Muscle of leg (tissue), 11 donors: ENCODE data around the gene CENPP. TPM values are rescaled to one million over a fixed set of nuclear protein-coding genes. Genes with fewer than 3 reads are reported as not detected.

ENCODE experiments used
- DNase-seq: peaks from one replicate; pipeline ENCODE4 v3.0.0; 2013
- H3K27ac ChIP-seq: one replicate; pipeline ENCODE4 v1.5.1; 2013; ENCODE audit warnings: mild to moderate bottlenecking, low read length, control low read depth
- H3K27me3 ChIP-seq: one replicate; pipeline ENCODE4 v1.6.1; 2013; ENCODE audit warnings: low read length; ENCODE audit not compliant: control insufficient read depth, insufficient read depth
- H3K36me3 ChIP-seq: one replicate; pipeline ENCODE4 v1.6.1; 2013; ENCODE audit warnings: low read length; ENCODE audit not compliant: control insufficient read depth, insufficient read depth
- H3K4me1 ChIP-seq: one replicate; pipeline ENCODE4 v1.6.1; 2013; ENCODE audit warnings: low read length; ENCODE audit not compliant: control insufficient read depth, insufficient read depth
- H3K4me3 ChIP-seq: one replicate; pipeline ENCODE4 v1.5.1; 2013; ENCODE audit warnings: low read length, control low read depth
- H3K9me3 ChIP-seq: replicated peaks from 2 replicates; pipeline ENCODE4 v1.6.1; 2013; ENCODE audit warnings: low read depth, low read length; ENCODE audit not compliant: control insufficient read depth
- WGBS: methylation state at CpG from one replicate; pipeline ENCODE4 v1.1.5; 2013; ENCODE audit warnings: missing lambda C conversion rate; ENCODE audit not compliant: insufficient coverage; 5-methylcytosine and 5-hydroxymethylcytosine counted together
- polyA plus RNA-seq, 8 donors: library from polyadenylated mRNA; unstranded; fragments of 120-200 nt; gene quantifications; one replicate each; pipeline versions ENCODE4 v1.2.1 to v1.2.3, GENCODE V29; 2013; ENCODE audit warnings: inconsistent platforms in 1 of 8, low replicate concordance in 1 of 8; ENCODE audit not compliant: insufficient read length in 8 of 8, insufficient read depth in 1 of 8
- total RNA-seq: library from RNA; stranded (reverse); fragments of 120-200 nt; gene quantifications from one replicate; pipeline ENCODE4 v1.2.4, GENCODE V29; 2013

CENPP gene
- total and polyA plus RNA-seq, 9 donors = 3.6 to 6.4 (median 5.5) TPM

- Histone ChIP-seq H3K9me3 (peaks cover 8% of the 10 kb centered on the region), H3K4me3 (no peak overlapping the region), H3K27ac (no peak overlapping the region), H3K36me3 (no peaks in the 10 kb centered on the region), H3K27me3 (no peaks in the 10 kb centered on the region), H3K4me1 (peaks cover 2% of the 10 kb centered on the region)
- WGBS = no CpG with 5 or more reads among the region's 2 CpGs
- DNase-seq = no peak
These were observed 201.6 kb downstream of the CENPP start for GRCh38 chr9:92527291-92527828.

GRCh38 chr9:92527832-92528521 is 202.2 kb downstream of the CENPP start:
- Histone ChIP-seq H3K27me3 (no peaks in the 10 kb centered on the region), H3K4me3 (no peak overlapping the region), H3K9me3 (peaks cover 8% of the 10 kb centered on the region), H3K27ac (peak overlapping the region; percentile 82), H3K36me3 (no peaks in the 10 kb centered on the region), H3K4me1 (peaks cover 2% of the 10 kb centered on the region)
- no peak for DNase-seq
- whole genome bisulfite sequencing = 55% methylated on average over 1 of the region's 4 CpGs

GRCh38 chr9:92528522-92528849 is 202.7 kb downstream of the CENPP start:
- H3K4me3 ChIP-seq = no peak overlapping the region
- no peaks in the 10 kb centered on the region for H3K36me3 ChIP-seq
- no peaks in the 10 kb centered on the region for H3K27me3 ChIP-seq
- peak; percentile 87 for DNase-seq
- peaks cover 8% of the 10 kb centered on the region for H3K9me3 ChIP-seq
- peaks cover 2% of the 10 kb centered on the region for H3K4me1 ChIP-seq
- peak overlapping the region; percentile 82 for H3K27ac ChIP-seq
- no CpG with 5 or more reads among the region's 1 CpG for WGBS

- no peak overlapping the region for H3K27ac ChIP-seq
- no peaks in the 10 kb centered on the region for H3K27me3 ChIP-seq
- H3K4me1 ChIP-seq = peaks cover 2% of the 10 kb centered on the region
- no peaks in the 10 kb centered on the region for H3K36me3 ChIP-seq
- no peak overlapping the region for H3K4me3 ChIP-seq
- peaks cover 8% of the 10 kb centered on the region for H3K9me3 ChIP-seq
- WGBS = no CpG with 5 or more reads among the region's 3 CpGs
- DNase-seq = no peak
These were observed 203.4 kb downstream of the CENPP start for GRCh38 chr9:92529124-92529523.

- Histone ChIP-seq H3K9me3 (peaks cover 8% of the 10 kb centered on the region), H3K4me1 (peaks cover 6% of the 10 kb centered on the region), H3K27ac (no peak overlapping the region), H3K27me3 (no peaks in the 10 kb centered on the region), H3K36me3 (no peaks in the 10 kb centered on the region), H3K4me3 (no peak overlapping the region)
- DNase-seq = no peak
These were observed 205.1 kb downstream of the CENPP start for GRCh38 chr9:92530893-92531292.

- WGBS = no CpG with 5 or more reads among the region's 3 CpGs
- H3K4me1 ChIP-seq = peaks cover 6% of the 10 kb centered on the region
- DNase-seq = no peak
- H3K9me3 ChIP-seq = peaks cover 8% of the 10 kb centered on the region
- peak overlapping the region; percentile 22 for H3K27ac ChIP-seq
- H3K36me3 ChIP-seq = no peaks in the 10 kb centered on the region
- no peak overlapping the region for H3K4me3 ChIP-seq
- H3K27me3 ChIP-seq = no peaks in the 10 kb centered on the region
These were observed 208.5 kb downstream of the CENPP start for GRCh38 chr9:92534204-92534603.

GRCh38 chr9:92534674-92535073 is 208.9 kb downstream of the CENPP start:
- H3K4me3 ChIP-seq = peak overlapping the region; percentile 9
- DNase-seq = peak; percentile 49

GRCh38 chr9:92535940-92536850 is 210.4 kb downstream of the CENPP start, which contains the start of gene ECM2:
TSS of gene ECM2 (minus strand) at chr9:92535990. CDS start at chr9:92522866, 13,124 bp downstream.
- WGBS = 88% methylated on average over 1 of the region's 7 CpGs
- peaks cover 4% of the 10 kb centered on the region for H3K9me3 ChIP-seq
- peak; percentile 94 for DNase-seq
- peak within 1 kb of the TSS; percentile 19 for H3K4me3 ChIP-seq
- no peaks in the 10 kb centered on the region for H3K27me3 ChIP-seq
- H3K36me3 ChIP-seq = no peaks in the 10 kb centered on the region
- peaks cover 6% of the 10 kb centered on the region for H3K4me1 ChIP-seq
- peak within 1 kb of the TSS; percentile 73 for H3K27ac ChIP-seq

More at GRCh38 chr9:92534674-92535073, 208.9 kb downstream of the CENPP start:
- H3K4me1 ChIP-seq = peaks cover 6% of the 10 kb centered on the region
- 14% methylated on average over 1 of the region's 1 CpG for WGBS
- H3K27ac ChIP-seq = peak overlapping the region; percentile 73
- H3K9me3 ChIP-seq = peaks cover 8% of the 10 kb centered on the region
- no peaks in the 10 kb centered on the region for H3K27me3 ChIP-seq
- no peaks in the 10 kb centered on the region for H3K36me3 ChIP-seq

- Histone ChIP-seq H3K36me3 (no peaks in the 10 kb centered on the region), H3K9me3 (no peaks in the 10 kb centered on the region), H3K4me3 (no peak overlapping the region), H3K27me3 (no peaks in the 10 kb centered on the region), H3K4me1 (peaks cover 6% of the 10 kb centered on the region), H3K27ac (no peak overlapping the region)
- WGBS = no CpG with 5 or more reads among the region's 2 CpGs
- DNase-seq = no peak
These were observed 212.8 kb downstream of the CENPP start for GRCh38 chr9:92538541-92538940.

- Histone ChIP-seq H3K4me3 (no peak overlapping the region), H3K27me3 (no peaks in the 10 kb centered on the region), H3K36me3 (no peaks in the 10 kb centered on the region), H3K9me3 (no peaks in the 10 kb centered on the region), H3K27ac (no peak overlapping the region), H3K4me1 (no peaks in the 10 kb centered on the region)
- 71% methylated on average over 5 of the region's 7 CpGs for WGBS
- no peak for DNase-seq
These were observed 218.2 kb downstream of the CENPP start for GRCh38 chr9:92543972-92544371.
